Parathyroid adenoma (tissue), 2 donors: Measurements from ENCODE around the gene PPIH.
A peak's percentile ranks its signal among the peaks of the same experiment; 100 is the strongest.

Experiments used
- H2AFZ ChIP-seq: fragments of 300-600 bp; sonication (generic); one replicate; pipeline ENCODE4 v1.7.0; 2017; ENCODE audit warnings: antibody characterized with exemption, mild to moderate bottlenecking
- H3K27ac ChIP-seq: fragments of 300-600 bp; sonication (generic); one replicate; pipeline ENCODE4 v1.7.0; 2017
- H3K27me3 ChIP-seq: fragments of 300-600 bp; sonication (generic); one replicate; pipeline ENCODE4 v1.7.0; 2017; ENCODE audit warnings: low read length; ENCODE audit not compliant: control insufficient read depth, insufficient read depth
- H3K36me3 ChIP-seq: fragments of 300-600 bp; sonication (generic); one replicate; pipeline ENCODE4 v1.7.0; 2017; ENCODE audit warnings: low read length; ENCODE audit not compliant: control insufficient read depth, insufficient read depth
- H3K4me1 ChIP-seq: fragments of 300-600 bp; sonication (generic); one replicate; pipeline ENCODE4 v1.7.0; 2017; ENCODE audit warnings: control low read depth
- H3K4me2 ChIP-seq: fragments of 300-600 bp; sonication (generic); one replicate; pipeline ENCODE4 v1.7.0; 2017; ENCODE audit warnings: low read length
- H3K4me3 ChIP-seq: fragments of 300-600 bp; sonication (generic); one replicate; pipeline ENCODE4 v1.7.0; 2017; ENCODE audit warnings: low read depth, low read length
- H3K79me2 ChIP-seq: fragments of 300-600 bp; sonication (generic); one replicate; pipeline ENCODE4 v1.7.0; 2017; ENCODE audit warnings: control low read depth
- H3K9ac ChIP-seq: fragments of 300-600 bp; sonication (generic); one replicate; pipeline ENCODE4 v1.7.0; 2017; ENCODE audit warnings: mild to moderate bottlenecking
- H3K9me3 ChIP-seq: fragments of 300-600 bp; sonication (generic); one replicate; pipeline ENCODE4 v1.7.0; 2017; ENCODE audit warnings: low read length; ENCODE audit not compliant: control insufficient read depth
- TF ChIP-seq, protein P1 (sequence below): fragments of 300-600 bp; sonication (generic); IDR thresholded peaks from one replicate; pipeline ENCODE4 v1.7.0; 2017; ENCODE audit warnings: antibody characterized with exemption, mild to moderate bottlenecking
- donor health status: primary hyperparathyroidism.

Gene PPIH

DNA sequence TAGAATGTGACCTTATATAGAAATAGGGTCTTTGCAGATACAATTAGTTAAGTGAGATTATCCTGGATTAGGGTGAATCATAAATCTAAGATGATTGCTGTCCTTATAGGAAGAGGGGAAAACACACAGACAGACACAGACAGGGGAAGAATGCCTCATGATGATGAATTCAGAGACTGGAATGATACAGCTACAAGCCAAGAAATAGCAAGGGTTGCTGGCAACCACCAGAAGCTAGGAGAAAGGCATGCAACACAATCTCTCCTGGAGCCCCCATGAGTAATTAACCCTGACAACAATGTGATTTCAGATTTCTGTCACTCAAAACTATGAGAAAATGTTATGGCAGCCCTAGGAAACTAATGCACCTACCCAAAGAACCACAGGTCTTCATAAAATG is 19.1 kb upstream of the PPIH start:
- Histone ChIP-seq H3K36me3 (no peaks in the 10 kb centered on the region), H3K4me2 (no peak overlapping the region), H3K27me3 (no peaks in the 10 kb centered on the region), H3K4me3 (no peak overlapping the region), H2AFZ (no peak overlapping the region), H3K79me2 (no peaks in the 10 kb centered on the region), H3K9ac (no peak overlapping the region), H3K4me1 (no peaks in the 10 kb centered on the region), H3K9me3 (no peaks in the 10 kb centered on the region), H3K27ac (no peak overlapping the region)
- TF ChIP-seq, protein P1, sequence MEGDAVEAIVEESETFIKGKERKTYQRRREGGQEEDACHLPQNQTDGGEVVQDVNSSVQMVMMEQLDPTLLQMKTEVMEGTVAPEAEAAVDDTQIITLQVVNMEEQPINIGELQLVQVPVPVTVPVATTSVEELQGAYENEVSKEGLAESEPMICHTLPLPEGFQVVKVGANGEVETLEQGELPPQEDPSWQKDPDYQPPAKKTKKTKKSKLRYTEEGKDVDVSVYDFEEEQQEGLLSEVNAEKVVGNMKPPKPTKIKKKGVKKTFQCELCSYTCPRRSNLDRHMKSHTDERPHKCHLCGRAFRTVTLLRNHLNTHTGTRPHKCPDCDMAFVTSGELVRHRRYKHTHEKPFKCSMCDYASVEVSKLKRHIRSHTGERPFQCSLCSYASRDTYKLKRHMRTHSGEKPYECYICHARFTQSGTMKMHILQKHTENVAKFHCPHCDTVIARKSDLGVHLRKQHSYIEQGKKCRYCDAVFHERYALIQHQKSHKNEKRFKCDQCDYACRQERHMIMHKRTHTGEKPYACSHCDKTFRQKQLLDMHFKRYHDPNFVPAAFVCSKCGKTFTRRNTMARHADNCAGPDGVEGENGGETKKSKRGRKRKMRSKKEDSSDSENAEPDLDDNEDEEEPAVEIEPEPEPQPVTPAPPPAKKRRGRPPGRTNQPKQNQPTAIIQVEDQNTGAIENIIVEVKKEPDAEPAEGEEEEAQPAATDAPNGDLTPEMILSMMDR = no peak

DNA sequence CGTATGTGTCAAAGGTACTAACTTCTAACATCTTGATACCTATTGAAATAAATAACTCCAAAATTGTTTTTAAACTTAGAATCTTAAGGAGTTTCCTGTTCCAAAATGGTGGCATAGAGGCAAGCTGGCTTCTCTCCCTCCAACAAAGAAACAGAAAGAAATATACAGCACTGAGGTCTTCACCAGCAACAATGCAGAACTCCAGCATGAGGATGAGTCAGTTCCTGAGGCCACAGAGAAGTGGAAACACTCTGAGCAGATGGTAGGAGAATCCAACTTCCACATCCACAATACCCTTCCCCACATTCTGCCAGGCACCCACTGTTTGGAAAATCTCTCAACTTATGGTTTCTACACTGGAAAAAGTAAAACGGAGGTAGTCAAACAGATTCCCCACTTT is 12.2 kb upstream of the PPIH start:
- Histone ChIP-seq H3K36me3 (peaks cover 2% of the 10 kb centered on the region), H3K9ac (no peak overlapping the region), H2AFZ (no peak overlapping the region), H3K4me1 (no peaks in the 10 kb centered on the region), H3K79me2 (no peaks in the 10 kb centered on the region), H3K4me2 (no peak overlapping the region), H3K4me3 (no peak overlapping the region), H3K27ac (no peak overlapping the region), H3K9me3 (no peaks in the 10 kb centered on the region), H3K27me3 (no peaks in the 10 kb centered on the region)
- TF ChIP-seq, protein P1 = no peak

DNA sequence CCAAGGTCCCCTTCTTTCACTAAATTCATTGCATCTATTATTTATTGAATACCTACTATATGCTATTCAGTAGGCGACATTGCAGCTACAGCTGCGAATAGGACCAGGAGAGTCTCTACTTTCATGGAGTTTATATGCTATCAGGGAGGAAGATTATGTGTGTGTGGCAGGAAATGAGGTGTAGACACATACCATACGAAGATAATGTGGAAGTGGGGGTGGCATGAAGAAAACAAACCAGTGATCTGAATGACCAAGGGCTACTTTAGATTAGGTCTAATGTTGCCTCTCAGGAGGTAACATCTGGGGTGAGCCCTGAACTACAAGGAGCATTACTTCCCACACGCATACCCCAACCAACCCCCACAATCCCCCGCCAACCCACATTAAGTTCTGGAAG is 1.0 kb upstream of the PPIH start:
- H3K9ac ChIP-seq = no peak overlapping the region
- TF ChIP-seq, protein P1 = no peak
- H3K27me3 ChIP-seq = no peaks in the 10 kb centered on the region
- no peaks in the 10 kb centered on the region for H3K9me3 ChIP-seq
- H3K4me3 ChIP-seq = peak overlapping the region; percentile 81
- H2AFZ ChIP-seq = peak overlapping the region; percentile 90
- no peaks in the 10 kb centered on the region for H3K36me3 ChIP-seq
- no peak overlapping the region for H3K4me2 ChIP-seq
- H3K27ac ChIP-seq = no peak overlapping the region
- no peaks in the 10 kb centered on the region for H3K79me2 ChIP-seq
- H3K4me1 ChIP-seq = peaks cover 4% of the 10 kb centered on the region

DNA sequence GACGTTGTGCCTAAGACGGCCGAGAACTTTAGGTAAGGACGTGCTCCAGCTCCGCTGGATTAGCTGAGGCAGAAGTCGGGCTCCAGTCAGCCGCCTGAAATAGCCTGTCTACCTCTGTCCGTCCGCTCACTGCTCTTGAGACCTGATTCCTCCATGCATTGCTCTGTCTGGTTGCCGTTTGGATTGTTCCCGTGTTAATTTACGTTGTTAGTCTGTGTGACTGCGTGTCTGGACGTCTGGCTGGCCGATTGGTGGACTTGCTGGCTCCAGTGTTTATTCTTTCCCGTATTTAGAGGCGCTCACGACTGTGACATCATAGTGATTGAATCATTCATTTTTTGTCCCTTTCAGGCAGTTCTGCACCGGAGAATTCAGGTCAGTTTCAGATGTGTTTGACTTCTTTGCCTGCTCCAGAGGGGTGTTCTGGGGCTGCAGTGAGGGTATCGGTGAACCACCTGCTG is 684 bp downstream of the PPIH start:
- Histone ChIP-seq H3K36me3 (no peaks in the 10 kb centered on the region), H3K4me3 (peak overlapping the region; percentile 81), H3K4me1 (peaks cover 4% of the 10 kb centered on the region), H3K9ac (no peak overlapping the region), H3K27me3 (no peaks in the 10 kb centered on the region), H3K4me2 (peak overlapping the region; percentile 99), H3K9me3 (no peaks in the 10 kb centered on the region), H3K27ac (no peak overlapping the region), H2AFZ (peak overlapping the region; percentile 90), H3K79me2 (no peaks in the 10 kb centered on the region)
- TF ChIP-seq, protein P1 = no peak

DNA sequence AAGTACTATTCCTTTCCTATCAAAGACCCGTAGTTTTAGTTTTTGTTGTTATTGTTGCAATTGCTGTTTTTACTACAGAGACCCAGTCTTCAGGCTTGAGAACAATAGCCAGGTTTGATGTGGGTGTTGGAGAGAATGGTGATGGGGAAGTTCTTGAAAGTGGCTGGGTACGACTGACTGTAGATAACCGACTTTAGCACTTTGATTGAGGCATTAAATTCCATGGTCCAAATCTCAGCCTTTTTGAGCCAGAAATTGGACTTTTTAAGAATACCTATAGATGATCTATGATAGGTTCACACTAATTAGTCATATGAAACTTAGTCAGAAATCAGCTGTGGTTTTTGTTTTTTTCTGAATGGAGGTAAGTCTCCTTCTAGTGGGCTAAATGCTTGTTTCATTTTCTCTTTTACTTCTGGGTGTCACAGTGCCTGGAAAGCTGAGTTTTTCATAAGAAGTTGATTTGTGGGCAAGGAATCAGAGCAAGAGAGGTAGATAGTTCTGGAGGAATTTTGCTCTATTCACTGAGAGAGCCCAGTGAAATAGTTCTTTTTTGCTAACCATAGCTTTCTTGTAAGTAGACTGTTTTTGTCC is 2.8 kb downstream of the PPIH start:
- H3K27ac ChIP-seq = no peak overlapping the region
- H3K79me2 ChIP-seq = no peaks in the 10 kb centered on the region
- H3K36me3 ChIP-seq = no peaks in the 10 kb centered on the region
- H3K4me3 ChIP-seq = no peak overlapping the region
- no peaks in the 10 kb centered on the region for H3K9me3 ChIP-seq
- TF ChIP-seq, protein P1 = no peak
- H3K27me3 ChIP-seq = no peaks in the 10 kb centered on the region
- peaks cover 4% of the 10 kb centered on the region for H3K4me1 ChIP-seq
- no peak overlapping the region for H2AFZ ChIP-seq
- no peak overlapping the region for H3K9ac ChIP-seq
- H3K4me2 ChIP-seq = no peak overlapping the region
